GM18909 (cell line): Measurements from ENCODE around the gene ABCD2.
"Not testable (repeated sequence)": the region's sequence is repeated elsewhere in the genome, so short reads cannot be mapped to it uniquely, and the experiment has no call there.

ENCODE experiments used
- ATAC-seq: cut with Tn5 transposase; IDR thresholded peaks from one replicate; pipeline ENCODE4 v1.9.1; 2021; ENCODE audit warnings: mild to moderate bottlenecking; ENCODE audit not compliant: unreplicated experiment, poor library complexity

ABCD2 gene

DNA sequence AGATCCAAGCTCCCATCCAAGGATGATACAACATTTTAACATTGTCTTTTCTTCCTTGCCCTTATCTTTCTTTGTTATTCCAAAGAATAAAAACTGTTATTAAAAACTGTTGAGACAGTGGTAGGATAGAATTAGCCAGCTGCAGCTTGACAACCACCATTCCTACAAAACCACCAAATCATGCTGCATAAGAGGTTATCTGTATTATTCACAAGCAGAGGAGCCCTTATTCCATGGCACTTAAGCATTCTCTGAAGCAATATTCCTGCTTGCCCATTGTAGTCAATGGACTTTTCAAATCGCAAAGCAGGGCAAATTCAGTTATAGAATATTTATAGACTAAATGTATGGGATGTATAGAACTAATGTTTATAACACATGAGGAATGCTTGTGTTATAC, 3.4 kb downstream of the ABCD2 start:
- no peak for ATAC-seq

GRCh38 chr12:39613525-39613924, 6.1 kb downstream of the ABCD2 start:
- no peak for ATAC-seq

DNA sequence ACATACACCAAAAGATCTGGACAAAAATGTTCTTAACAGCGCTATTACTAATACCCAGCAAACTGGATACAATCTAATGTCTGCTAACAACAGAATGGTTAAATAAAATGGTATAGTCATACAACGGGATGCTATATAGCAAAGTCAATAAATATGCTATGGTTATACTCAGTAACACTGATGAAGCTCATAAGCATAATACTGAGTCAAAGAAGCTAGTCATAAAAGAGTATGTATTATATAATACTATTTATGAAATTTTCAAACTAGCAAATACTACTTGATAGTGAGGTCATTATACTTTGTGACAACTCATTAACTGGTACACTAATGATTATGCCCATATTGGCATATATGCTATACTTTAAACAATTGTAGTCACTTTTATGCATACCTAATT, 7.4 kb downstream of the ABCD2 start:
- ATAC-seq = no peak

DNA sequence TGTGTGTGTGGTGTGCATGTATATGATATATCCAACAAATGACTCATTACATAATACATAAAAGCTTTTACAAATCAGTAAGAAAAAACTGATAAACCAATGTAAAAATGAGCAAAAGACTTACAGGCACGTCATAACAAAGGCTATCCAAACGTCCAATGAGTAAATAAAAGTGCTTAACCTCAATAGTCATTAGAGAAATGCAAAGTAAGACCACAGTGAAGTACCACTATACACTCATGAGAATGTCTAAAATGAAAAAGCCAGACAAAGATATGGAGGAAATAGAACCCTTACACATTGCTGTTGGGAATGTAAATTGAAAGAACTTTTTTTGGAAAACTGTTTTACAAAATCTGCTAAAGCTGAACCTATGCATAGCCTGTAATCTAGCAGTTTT, 7.8 kb downstream of the ABCD2 start:
- no peak for ATAC-seq

GRCh38 chr12:39610436-39611025, 9.1 kb downstream of the ABCD2 start:
- no peak for ATAC-seq

DNA sequence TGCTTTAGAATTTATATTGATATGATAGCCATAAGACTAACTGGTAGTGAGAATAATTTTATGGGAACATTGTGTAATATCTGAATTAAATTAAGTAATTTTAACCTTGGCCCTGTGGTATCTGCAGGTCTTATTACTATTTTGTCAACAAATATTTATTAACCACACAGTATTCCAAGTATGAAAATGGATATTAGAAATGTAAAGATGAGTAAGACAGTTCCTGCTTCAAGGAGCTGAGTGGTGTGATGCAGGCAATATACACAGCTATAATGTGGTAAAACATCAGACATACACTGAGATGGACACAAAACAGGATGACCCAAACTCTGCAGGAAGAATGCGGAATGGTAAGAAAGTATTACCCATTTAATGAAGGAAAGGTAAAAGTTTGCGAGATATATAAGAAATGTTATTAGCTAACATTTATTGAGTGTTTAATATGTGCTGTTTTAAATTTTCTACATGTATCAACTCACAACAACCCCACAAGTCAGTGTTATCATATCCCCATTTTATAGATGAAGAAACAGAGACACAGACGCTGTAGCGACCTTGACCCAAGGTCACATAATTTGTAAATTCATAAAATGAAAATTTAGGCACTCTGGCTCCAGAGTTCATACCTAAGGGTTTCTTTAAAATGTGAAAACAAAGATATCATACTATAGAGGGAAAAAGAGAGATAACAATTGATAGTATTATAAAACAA, 12.7 kb downstream of the ABCD2 start:
- ATAC-seq = no peak

DNA sequence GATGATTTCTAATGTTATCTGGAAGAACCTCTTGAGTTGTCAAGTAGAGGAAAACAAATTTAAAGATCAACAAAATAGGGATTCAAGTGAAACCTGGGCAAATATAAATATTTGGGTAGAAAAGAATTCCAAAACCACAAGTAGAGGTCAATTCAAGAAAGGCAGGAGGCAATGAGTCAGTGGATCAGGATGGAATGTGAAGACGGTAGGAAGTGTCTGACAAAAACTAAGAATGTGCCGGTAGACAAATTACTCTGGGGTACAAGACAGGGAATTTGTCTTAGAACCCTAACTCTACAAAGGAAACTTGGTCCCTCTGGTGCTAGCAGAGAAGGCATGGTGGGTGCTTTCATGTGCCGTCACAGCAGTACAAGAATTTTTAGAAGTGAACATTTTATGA, 13.6 kb downstream of the ABCD2 start:
- no peak for ATAC-seq

DNA sequence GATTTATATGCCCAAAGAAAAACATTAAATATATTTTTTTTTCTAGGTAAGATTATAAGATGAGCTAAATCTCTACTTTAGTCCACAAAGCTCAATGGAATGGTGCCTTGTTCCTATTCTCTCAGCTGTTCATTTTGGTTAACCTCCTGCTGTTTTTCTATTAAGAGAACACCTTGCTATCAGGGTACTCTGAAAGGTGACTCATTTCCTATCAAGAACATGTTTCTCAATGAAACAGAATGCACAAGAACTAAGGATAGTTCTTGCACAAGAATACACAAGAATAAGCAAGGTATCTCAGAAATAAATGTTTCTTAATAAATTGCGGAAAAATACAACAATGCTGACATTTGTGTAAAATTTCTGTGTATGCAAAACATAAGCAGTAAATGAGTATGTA, 14.1 kb downstream of the ABCD2 start:
- no peak for ATAC-seq

- no peak for ATAC-seq
These were observed 16.5 kb downstream of the ABCD2 start for GRCh38 chr12:39603065-39603464.

DNA sequence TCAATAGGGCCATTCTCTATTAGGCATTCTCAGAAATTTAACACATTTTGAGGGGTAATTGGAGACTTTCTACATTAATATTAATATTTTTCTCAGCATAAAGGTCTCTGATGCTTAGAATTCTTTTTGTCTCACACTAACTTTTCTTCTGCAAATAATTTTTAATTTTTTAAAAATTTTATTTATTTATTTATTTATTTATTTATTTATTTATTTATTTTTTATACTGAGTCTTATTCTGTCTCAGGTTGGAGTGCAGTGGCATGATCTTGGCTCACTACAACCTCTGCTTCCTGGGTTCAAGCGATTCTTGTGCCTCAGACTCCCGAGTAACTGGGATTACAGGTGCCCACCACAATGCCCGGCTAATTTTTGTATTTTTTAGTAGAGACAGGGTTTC, 17.7 kb downstream of the ABCD2 start:
- not testable (repeated sequence) for ATAC-seq

GRCh38 chr12:39595928-39596327, 23.7 kb downstream of the ABCD2 start:
- no peak for ATAC-seq

- ATAC-seq = no peak
These were observed 27.3 kb downstream of the ABCD2 start for GRCh38 chr12:39592295-39592694.

DNA sequence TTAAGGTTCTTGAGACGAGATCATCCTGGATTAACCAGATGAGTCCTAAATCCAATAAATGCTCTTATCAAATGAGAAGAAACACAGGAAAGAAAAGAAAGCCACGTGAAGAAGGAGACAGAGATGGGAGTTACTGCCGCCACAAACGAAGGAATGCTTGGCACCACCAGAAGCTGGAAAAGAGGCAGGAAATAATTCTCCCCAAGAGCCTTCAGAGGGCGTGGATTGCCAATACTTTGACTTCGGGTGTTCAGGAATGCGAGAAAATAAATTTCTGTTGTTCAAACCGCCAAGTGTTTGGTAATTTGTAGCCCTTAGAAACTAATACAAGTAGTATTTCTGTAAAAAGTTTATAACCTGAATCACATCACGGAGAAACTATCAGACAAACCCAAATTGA, 31.3 kb downstream of the ABCD2 start:
- no peak for ATAC-seq

- ATAC-seq = peak; percentile 72
These were observed 32.4 kb downstream of the ABCD2 start for GRCh38 chr12:39587225-39587624.

- peak; percentile 10 for ATAC-seq
These were observed 32.8 kb downstream of the ABCD2 start for GRCh38 chr12:39586816-39587215.

DNA sequence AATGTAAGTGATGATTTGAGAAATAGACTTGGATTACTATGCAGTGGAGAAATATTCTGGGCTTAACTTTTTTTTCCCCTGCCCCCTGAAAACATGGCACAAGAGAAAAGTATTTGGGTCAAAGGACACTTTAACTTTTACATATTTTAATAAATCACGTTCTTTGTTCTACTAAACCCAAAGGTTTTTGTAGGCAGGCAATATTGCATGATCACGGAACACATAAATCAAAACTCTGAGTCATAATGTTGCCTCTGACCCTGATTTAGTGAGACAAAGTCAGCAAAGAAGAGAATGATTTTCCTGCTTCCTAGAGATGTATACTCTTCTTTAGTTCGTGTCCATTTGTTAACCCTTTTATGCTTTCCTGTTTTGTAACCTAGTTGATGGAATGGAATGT, 38.0 kb downstream of the ABCD2 start:
- no peak for ATAC-seq

DNA sequence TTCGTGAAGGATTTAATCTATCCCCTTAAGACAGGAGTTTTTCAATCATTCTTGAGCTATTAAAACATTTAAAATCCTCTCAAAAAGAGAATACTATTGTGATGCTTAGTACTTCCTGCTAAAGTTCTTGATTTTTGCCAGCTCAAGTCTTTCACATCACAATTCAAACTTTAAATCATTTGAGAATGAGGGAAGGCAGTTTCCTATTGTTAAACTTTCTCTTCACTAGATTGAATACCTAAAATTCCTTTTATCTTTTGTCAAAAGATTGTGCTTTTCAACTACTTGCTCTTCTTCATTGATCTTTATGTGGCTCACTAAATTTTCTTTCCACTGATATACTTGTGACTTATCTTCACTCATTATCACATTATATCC, 44.1 kb downstream of the ABCD2 start:
- ATAC-seq = no peak

GRCh38 chr12:39574785-39575497, 44.7 kb downstream of the ABCD2 start:
- ATAC-seq = no peak

DNA sequence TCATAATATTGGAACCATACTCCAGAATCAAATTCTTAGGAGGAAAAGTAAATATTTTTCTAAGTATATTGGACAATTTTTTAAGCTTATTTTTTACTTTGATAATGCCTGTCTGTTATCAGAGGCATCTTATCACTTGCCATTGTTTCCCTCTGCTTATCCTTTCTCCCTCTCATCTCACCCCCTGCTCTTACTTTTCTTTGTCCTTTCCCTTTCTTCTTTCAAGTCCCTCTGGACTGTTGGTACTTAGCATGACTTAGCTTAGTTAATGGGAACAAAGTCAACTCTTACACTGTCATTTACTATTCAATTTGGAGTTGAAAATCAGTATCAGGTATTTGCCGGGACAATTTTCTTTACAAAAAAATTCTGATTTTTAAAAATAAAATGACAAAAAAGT, 45.2 kb downstream of the ABCD2 start:
- ATAC-seq = no peak

DNA sequence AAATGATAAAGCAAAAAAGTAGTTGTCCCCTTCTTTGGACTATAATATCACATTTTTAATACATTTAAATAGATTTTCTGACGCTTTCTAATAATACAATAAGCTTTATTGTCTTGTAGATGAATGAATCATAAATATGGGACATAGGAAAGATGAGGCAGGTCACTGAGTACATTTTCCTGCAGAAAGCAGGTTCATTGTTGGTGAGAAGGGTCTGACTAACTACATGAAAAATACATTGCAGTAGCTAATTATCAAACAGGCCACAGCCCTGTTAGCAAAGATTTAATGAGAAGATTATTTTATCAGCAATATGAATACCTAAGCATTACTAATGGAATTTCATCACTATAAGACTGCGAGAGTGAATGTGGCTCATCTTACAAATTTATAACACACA, 45.6 kb downstream of the ABCD2 start:
- ATAC-seq = no peak

DNA sequence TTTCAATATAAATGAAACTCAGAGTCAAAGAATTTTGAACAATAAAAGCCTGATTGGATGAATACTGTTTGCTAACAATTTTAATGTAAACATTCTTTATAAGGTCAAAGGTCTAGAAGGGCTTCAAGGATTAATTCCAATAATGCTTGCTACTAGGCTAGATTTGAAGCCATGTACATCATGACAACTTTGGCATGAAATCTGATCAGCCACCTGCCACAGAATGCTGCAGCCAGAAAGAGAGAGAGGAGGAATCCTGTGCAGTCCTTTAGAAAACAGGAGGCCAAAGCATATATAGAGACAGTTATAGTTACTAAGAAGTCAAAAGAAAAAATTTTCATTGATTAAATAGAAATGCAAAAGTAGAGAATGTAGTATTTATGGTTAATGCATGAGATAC, 47.1 kb downstream of the ABCD2 start:
- ATAC-seq = no peak

GRCh38 chr12:39571351-39571750, 48.3 kb downstream of the ABCD2 start:
- no peak for ATAC-seq
